H9 (cell line): ENCODE results near the gene ISM2. TPM values are rescaled to one million over a fixed set of nuclear protein-coding genes. Genes with fewer than 3 reads are reported as not detected.

Experiments
- DNase-seq: peaks from one replicate; pipeline ENCODE4 v3.0.0-alpha.2; 2017
- H2AFZ ChIP-seq: one replicate; pipeline ENCODE4 v1.6.1; 2013; ENCODE audit warnings: mild to moderate bottlenecking, low read length, control low read depth, moderate library complexity
- H2AK5ac ChIP-seq: 2 replicates; pipeline ENCODE4 v1.6.1; 2013; ENCODE audit warnings: low read length, control low read depth, mixed read lengths; ENCODE audit not compliant: insufficient read length
- H2BK120ac ChIP-seq: one replicate; pipeline ENCODE4 v1.6.1; 2013; ENCODE audit warnings: low read depth, mild to moderate bottlenecking, low read length, control low read depth, inconsistent platforms; ENCODE audit not compliant: poor library complexity, severe bottlenecking
- H2BK12ac ChIP-seq: 2 replicates; pipeline ENCODE4 v1.6.1; 2013; ENCODE audit warnings: low read length, control low read depth, mixed read lengths, low read depth; ENCODE audit not compliant: insufficient read length
- H2BK15ac ChIP-seq: 2 replicates; pipeline ENCODE4 v1.6.1; 2013; ENCODE audit warnings: low read depth, low read length, control low read depth
- H2BK20ac ChIP-seq: one replicate; pipeline ENCODE4 v1.6.1; 2013; ENCODE audit warnings: low read depth, mild to moderate bottlenecking, low read length, control low read depth, inconsistent platforms; ENCODE audit not compliant: poor library complexity, severe bottlenecking
- H2BK5ac ChIP-seq: 2 replicates; pipeline ENCODE4 v1.6.1; 2013; ENCODE audit warnings: low read length, control low read depth, mixed read lengths; ENCODE audit not compliant: insufficient read length
- H3K14ac ChIP-seq: 2 replicates; pipeline ENCODE4 v1.6.1; 2013; ENCODE audit warnings: low read length, control low read depth; ENCODE audit not compliant: insufficient read depth
- H3K18ac ChIP-seq: 2 replicates; pipeline ENCODE4 v1.6.1; 2013; ENCODE audit warnings: low read depth, mild to moderate bottlenecking, mixed read lengths, low read length, control low read depth; ENCODE audit not compliant: insufficient read length
- H3K23ac ChIP-seq: 2 replicates; pipeline ENCODE4 v1.6.1; 2013; ENCODE audit warnings: low read length, control low read depth, mixed read lengths, low read depth; ENCODE audit not compliant: insufficient read length
- H3K23me2 ChIP-seq: 2 replicates; pipeline ENCODE4 v1.6.1; 2013; ENCODE audit warnings: low read depth, mild to moderate bottlenecking, mixed read lengths, low read length, control low read depth; ENCODE audit not compliant: insufficient read length, poor library complexity, severe bottlenecking
- H3K27ac ChIP-seq: 2 replicates; pipeline ENCODE4 v1.5.1; 2013; ENCODE audit warnings: low read length, control low read depth, mixed read lengths, low read depth; ENCODE audit not compliant: insufficient read length
- H3K27me3 ChIP-seq: 2 replicates; pipeline ENCODE4 v1.6.1; 2013; ENCODE audit warnings: low read length, control low read depth, inconsistent platforms; ENCODE audit not compliant: insufficient read depth
- H3K4ac ChIP-seq: 2 replicates; pipeline ENCODE4 v1.6.1; 2013; ENCODE audit warnings: low read depth, mild to moderate bottlenecking, control low read depth, inconsistent platforms, low read length, moderate library complexity
- H3K4me1 ChIP-seq: 2 replicates; pipeline ENCODE4 v1.6.1; 2013; ENCODE audit warnings: low read length, control low read depth, inconsistent platforms; ENCODE audit not compliant: insufficient read depth
- H3K4me2 ChIP-seq: 2 replicates; pipeline ENCODE4 v1.6.1; 2013; ENCODE audit warnings: low read length, control low read depth, mixed read lengths; ENCODE audit not compliant: insufficient read length, insufficient read depth
- H3K56ac ChIP-seq: 2 replicates; pipeline ENCODE4 v1.6.1; 2013; ENCODE audit warnings: low read depth, mild to moderate bottlenecking, mixed read lengths, low read length, control low read depth; ENCODE audit not compliant: insufficient read length
- H3K79me1 ChIP-seq: 2 replicates; pipeline ENCODE4 v1.6.1; 2013; ENCODE audit warnings: low read depth, mild to moderate bottlenecking, moderate library complexity, low read length, control low read depth, inconsistent platforms; ENCODE audit not compliant: insufficient read depth, poor library complexity, severe bottlenecking
- H3K79me2 ChIP-seq: 2 replicates; pipeline ENCODE4 v1.6.1; 2013; ENCODE audit warnings: low read length, control low read depth, inconsistent platforms; ENCODE audit not compliant: insufficient read depth
- H3K9ac ChIP-seq: 2 replicates; pipeline ENCODE4 v1.6.1; 2013; ENCODE audit warnings: low read length, control low read depth, mixed read lengths; ENCODE audit not compliant: insufficient read length; ENCODE audit errors: extremely low read depth
- H3K9me3 ChIP-seq: one replicate; pipeline ENCODE4 v1.6.1; 2013; ENCODE audit warnings: low read depth, low read length, inconsistent platforms; ENCODE audit not compliant: control insufficient read depth
- H3T11ph ChIP-seq: one replicate; pipeline ENCODE4 v1.6.1; 2013; ENCODE audit warnings: mild to moderate bottlenecking, low read length, control low read depth, inconsistent platforms
- H4K20me1 ChIP-seq: one replicate; pipeline ENCODE4 v1.6.1; 2013; ENCODE audit not compliant: control insufficient read depth, insufficient read length, insufficient read depth
- H4K5ac ChIP-seq: 2 replicates; pipeline ENCODE4 v1.6.1; 2013; ENCODE audit warnings: low read depth, mild to moderate bottlenecking, mixed read lengths, low read length, control low read depth; ENCODE audit not compliant: insufficient read length
- H4K8ac ChIP-seq: replicated peaks from 2 replicates; pipeline ENCODE4 v1.6.1; 2013; ENCODE audit warnings: low read length, control low read depth, mixed read lengths, low read depth; ENCODE audit not compliant: insufficient read length
- H4K91ac ChIP-seq: 2 replicates; pipeline ENCODE4 v1.6.1; 2013; ENCODE audit warnings: low read depth, mild to moderate bottlenecking, moderate library complexity, mixed read lengths, low read length, control low read depth; ENCODE audit not compliant: insufficient read length
- H3K27ac Mint-ChIP-seq, 3 experiments: 2 replicates in 2 of 3; 3 replicates in 1 of 3; pipeline ENCODE4 v1.8.0; 2020 to 2021; ENCODE audit warnings: mixed read lengths in 3 of 3, mild to moderate bottlenecking in 1 of 3, moderate library complexity in 1 of 3
- H3K27me3 Mint-ChIP-seq: 2 replicates; pipeline ENCODE4 v1.8.0; 2021; ENCODE audit warnings: low read depth, mild to moderate bottlenecking, moderate library complexity, mixed read lengths
- H3K36me3 Mint-ChIP-seq, 3 experiments: 2 replicates in 2 of 3; 3 replicates in 1 of 3; pipeline ENCODE4 v1.8.0; 2020 to 2021; ENCODE audit warnings: low read depth in 3 of 3, mixed read lengths in 3 of 3; ENCODE audit not compliant: insufficient read depth in 1 of 3
- H3K4me1 Mint-ChIP-seq, 2 experiments: 2 replicates each; pipeline ENCODE4 v1.8.0; 2020; ENCODE audit warnings: mixed read lengths in 2 of 2
- H3K4me3 Mint-ChIP-seq, 2 experiments: 2 replicates in 1 of 2; 3 replicates in 1 of 2; pipeline ENCODE4 v1.8.0; 2020 to 2021; ENCODE audit warnings: mild to moderate bottlenecking in 2 of 2, mixed read lengths in 2 of 2, moderate library complexity in 1 of 2
- H3K9me3 Mint-ChIP-seq, 2 experiments: 2 replicates in 1 of 2; 3 replicates in 1 of 2; pipeline ENCODE4 v1.8.0; 2020; ENCODE audit warnings: mild to moderate bottlenecking in 2 of 2, mixed read lengths in 2 of 2, moderate library complexity in 1 of 2
- CTCF ChIP-seq: fragments of 200-600 bp; sonication (generic); conservative IDR thresholded peaks from 3 replicates; pipeline ENCODE4 v1.8.0; 2021; ENCODE audit warnings: antibody characterized with exemption, mild to moderate bottlenecking
- WGBS: extraction: QIAGEN DNeasy Blood & Tissue Kit; methylation state at CpG from one replicate; pipeline ENCODE4 v1.1.7; 2013; ENCODE audit warnings: missing lambda C conversion rate, low lambda C conversion rate, mixed read lengths; ENCODE audit not compliant: insufficient read length; ENCODE audit errors: extremely low coverage; 5-methylcytosine and 5-hydroxymethylcytosine counted together
- total RNA-seq: library from RNA; stranded (reverse); gene quantifications from 2 replicates; pipeline ENCODE4 v1.2.1, GENCODE V29; 2021

ISM2 gene
- total RNA-seq, 1 experiment from 2014 or later, result 0.39 TPM

GRCh38 chr14:77495334-77495733 is 3.3 kb downstream of the ISM2 start:
- H4K5ac ChIP-seq, result no peak overlapping the region
- no peaks in the 10 kb centered on the region for H4K20me1 ChIP-seq
- H2BK15ac ChIP-seq, result no peak overlapping the region
- peaks cover 6% of the 10 kb centered on the region for H3K23me2 ChIP-seq
- H3K4me2 ChIP-seq, result no peak overlapping the region
- no peak overlapping the region for H2BK5ac ChIP-seq
- Mint-ChIP-seq H3K27ac (no peak overlapping the region), H3K27me3 (peaks cover 46% of the 10 kb centered on the region), H3K9me3 (no peaks in the 10 kb centered on the region), H3K4me3 (no peak overlapping the region), H3K4me1 (peaks cover 3 to 7% of the 10 kb centered on the region in 2 experiments), H3K36me3 (no peaks in the 10 kb centered on the region)
- no peaks in the 10 kb centered on the region for H3K79me1 ChIP-seq
- H3K56ac ChIP-seq, result no peak overlapping the region
- no peak overlapping the region for H3K9ac ChIP-seq
- no peaks in the 10 kb centered on the region for H3K4me1 ChIP-seq
- H3K27ac ChIP-seq, result no peak overlapping the region
- H4K8ac ChIP-seq, result no peak overlapping the region
- no peak overlapping the region for H3T11ph ChIP-seq
- H3K14ac ChIP-seq, result no peak overlapping the region
- no peak overlapping the region for H2AFZ ChIP-seq
- no peak overlapping the region for H3K23ac ChIP-seq
- WGBS, result no CpG with 5 or more reads among the region's 7 CpGs
- DNase-seq, result no peak
- H3K27me3 ChIP-seq, result peaks cover 21% of the 10 kb centered on the region
- no peak for TF ChIP-seq CTCF
- H2AK5ac ChIP-seq, result no peak overlapping the region
- no peak overlapping the region for H4K91ac ChIP-seq
- H3K79me2 ChIP-seq, result no peaks in the 10 kb centered on the region
- no peak overlapping the region for H3K18ac ChIP-seq
- H2BK12ac ChIP-seq, result no peak overlapping the region
- no peak overlapping the region for H2BK20ac ChIP-seq
- no peak overlapping the region for H3K4ac ChIP-seq
- H2BK120ac ChIP-seq, result no peak overlapping the region
- no peaks in the 10 kb centered on the region for H3K9me3 ChIP-seq
